Stomach (tissue), 4 donors: Measurements from ENCODE around the gene HGS.

Experiments used
- CTCF ChIP-seq, 7 experiments: fragments of 450-650 bp in 4 of 7; fragments of 200-600 bp in 3 of 7; sonication (generic) in 3 of 7; IDR thresholded peaks; one replicate each; pipeline ENCODE4 v1.5.1; 2016 to 2019; ENCODE audit warnings: antibody characterized with exemption in 7 of 7, control low read depth in 2 of 7, mild to moderate bottlenecking in 1 of 7
- EP300 ChIP-seq: sonication (generic); formaldehyde crosslinking; IDR thresholded peaks from one replicate; pipeline ENCODE4 v1.6.1; 2017; ENCODE audit warnings: antibody characterized with exemption

DNA sequence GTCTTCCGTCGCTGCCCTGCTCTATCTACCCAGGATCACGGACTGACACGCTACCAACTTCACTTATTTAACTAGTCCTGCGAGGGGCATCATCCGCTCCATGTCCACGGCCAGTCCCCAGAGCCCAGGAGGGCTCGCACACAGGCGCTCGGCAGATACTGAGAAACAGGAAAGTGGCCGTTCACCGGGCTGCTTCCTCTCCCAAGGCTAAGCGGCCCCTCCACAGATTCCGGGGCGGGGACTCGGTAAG, 17.8 kb upstream of the HGS start:
- TF ChIP-seq CTCF (IDR thresholded peaks at IDR 0.05), result no peak
- no peak for TF ChIP-seq EP300
